Measurements from ENCODE around the gene FLT1. TPM values are rescaled to one million over a fixed set of nuclear protein-coding genes. Genes with fewer than 3 reads are reported as not detected.

Gene FLT1
- polyA plus RNA-seq, 2 of the 4 experiments (the other 2 are of a cell fraction) = not detected

DNA sequence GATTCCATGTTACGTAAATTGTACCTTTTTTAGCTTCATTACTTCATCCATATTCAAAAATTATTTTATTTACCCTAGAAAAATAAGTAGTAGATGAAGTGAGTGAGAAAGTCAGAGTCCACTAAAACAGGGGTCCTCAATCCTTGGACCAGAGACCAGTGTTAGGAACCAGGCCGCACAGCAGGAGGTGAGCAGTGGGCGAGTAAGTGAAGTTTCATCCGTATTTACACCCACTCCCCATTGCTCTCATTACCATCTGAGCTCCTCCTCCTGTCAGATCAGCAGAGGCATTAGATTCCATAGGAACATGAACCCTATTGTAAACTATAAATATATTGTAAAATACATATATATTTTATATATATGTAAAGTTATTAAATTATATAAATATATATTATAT is 237.6 kb downstream of the FLT1 start:
- POLR2A ChIA-PET = no interaction called here
- H3K4me2 ChIP-seq = no peak overlapping the region
- H3K4me3 ChIP-seq = no peak overlapping the region
- DNase-seq (ENCODE audit: low read depth in 1 of 2, low spot score in 1 of 2) (no peak), FAIRE-seq (no peak), ATAC-seq (no peak)
- no peak overlapping the region for H3K27ac ChIP-seq
- 92% methylated on average over 4 of the region's 4 CpGs for WGBS (ENCODE audit: missing lambda C conversion rate)
- CTCF ChIA-PET = no interaction called here
- H3K4me1 ChIP-seq = no peaks in the 10 kb centered on the region
- no peak for TF ChIP-seq RARB (CRISPR knock-in tag; IDR thresholded peaks at IDR 0.05)
- no peak for TF ChIP-seq SMC3 (IDR thresholded peaks at IDR 0.05)
- TF ChIP-seq ZC3H11A (IDR thresholded peaks at IDR 0.05) = no peak
- TF ChIP-seq ZNF302 (CRISPR knock-in tag; IDR thresholded peaks at IDR 0.05) = no peak
- no peak for TF ChIP-seq ESRRA (IDR thresholded peaks at IDR 0.05; ENCODE audit: borderline replicate concordance, low read length)
- TF ChIP-seq PHF8 (IDR thresholded peaks at IDR 0.05; ENCODE audit: borderline replicate concordance, low read depth) = no peak
- TF ChIP-seq MAZ (IDR thresholded peaks at IDR 0.05; ENCODE audit: borderline replicate concordance, low read depth, low read length) = no peak
- no peak for TF ChIP-seq CHD2 (IDR thresholded peaks at IDR 0.05; ENCODE audit: low read length, partially characterized antibody)
- no peak for TF ChIP-seq RCOR1 (IDR thresholded peaks at IDR 0.05; ENCODE audit: low read depth, low read length)
- TF ChIP-seq SREBF2 (IDR thresholded peaks at IDR 0.05) = no peak
- TF ChIP-seq TFCP2L1 (CRISPR knock-in tag; IDR thresholded peaks at IDR 0.05) = no peak
- no peak for TF ChIP-seq FOSB (CRISPR knock-in tag; IDR thresholded peaks at IDR 0.05)
- no peak for TF ChIP-seq ZFP36 (IDR thresholded peaks at IDR 0.05; ENCODE audit: borderline replicate concordance, partially characterized antibody)
- no peaks in the 10 kb centered on the region for H3K9me3 ChIP-seq

DNA sequence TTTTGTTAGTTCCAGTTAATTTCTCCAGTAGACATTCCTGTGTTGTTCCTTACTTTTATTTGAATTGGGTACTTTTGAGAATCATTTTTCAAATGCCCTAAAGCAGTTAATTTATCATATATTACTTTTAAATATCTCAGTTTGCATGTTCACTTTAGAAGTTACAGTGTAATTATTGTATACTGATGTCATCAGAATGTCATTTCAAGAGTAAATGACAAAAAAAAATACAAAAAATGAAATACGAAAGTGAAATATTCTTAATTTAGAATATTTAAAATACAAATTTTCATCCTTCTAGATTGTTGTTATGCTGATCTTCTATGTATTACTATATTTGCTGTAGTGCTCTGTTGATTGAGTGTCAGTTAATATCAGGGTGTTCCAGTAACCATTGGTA is 242.4 kb downstream of the FLT1 start:
- Histone ChIP-seq H3K4me1 (no peaks in the 10 kb centered on the region), H3K4me3 (no peak overlapping the region), H3K27ac (no peak overlapping the region), H3K9me3 (no peaks in the 10 kb centered on the region), H3K4me2 (no peak overlapping the region)
- TF ChIP-seq HES2 (IDR thresholded peaks at IDR 0.05) (no peak), BCL3 (IDR thresholded peaks at IDR 0.05) (no peak), FOSL2 (IDR thresholded peaks at IDR 0.05) (no peak), FOSL2 (CRISPR knock-in tag; IDR thresholded peaks at IDR 0.05) (no peak), SMC3 (IDR thresholded peaks at IDR 0.05) (no peak), RNF2 (IDR thresholded peaks at IDR 0.05; ENCODE audit: borderline replicate concordance, low read depth) (no peak), USF2 (IDR thresholded peaks at IDR 0.05) (no peak), HOXB5 (CRISPR knock-in tag; IDR thresholded peaks at IDR 0.05) (no peak), RAD21 (conservative IDR thresholded peaks at IDR 0.05 in 1 of 2, IDR thresholded peaks at IDR 0.05 in 1 of 2) (no peak), CBX2 (IDR thresholded peaks at IDR 0.05; ENCODE audit: borderline replicate concordance, low read depth) (no peak), RFX5 (IDR thresholded peaks at IDR 0.05) (no peak), SREBF2 (IDR thresholded peaks at IDR 0.05) (no peak)
- TF ChIP-seq, protein P1, sequence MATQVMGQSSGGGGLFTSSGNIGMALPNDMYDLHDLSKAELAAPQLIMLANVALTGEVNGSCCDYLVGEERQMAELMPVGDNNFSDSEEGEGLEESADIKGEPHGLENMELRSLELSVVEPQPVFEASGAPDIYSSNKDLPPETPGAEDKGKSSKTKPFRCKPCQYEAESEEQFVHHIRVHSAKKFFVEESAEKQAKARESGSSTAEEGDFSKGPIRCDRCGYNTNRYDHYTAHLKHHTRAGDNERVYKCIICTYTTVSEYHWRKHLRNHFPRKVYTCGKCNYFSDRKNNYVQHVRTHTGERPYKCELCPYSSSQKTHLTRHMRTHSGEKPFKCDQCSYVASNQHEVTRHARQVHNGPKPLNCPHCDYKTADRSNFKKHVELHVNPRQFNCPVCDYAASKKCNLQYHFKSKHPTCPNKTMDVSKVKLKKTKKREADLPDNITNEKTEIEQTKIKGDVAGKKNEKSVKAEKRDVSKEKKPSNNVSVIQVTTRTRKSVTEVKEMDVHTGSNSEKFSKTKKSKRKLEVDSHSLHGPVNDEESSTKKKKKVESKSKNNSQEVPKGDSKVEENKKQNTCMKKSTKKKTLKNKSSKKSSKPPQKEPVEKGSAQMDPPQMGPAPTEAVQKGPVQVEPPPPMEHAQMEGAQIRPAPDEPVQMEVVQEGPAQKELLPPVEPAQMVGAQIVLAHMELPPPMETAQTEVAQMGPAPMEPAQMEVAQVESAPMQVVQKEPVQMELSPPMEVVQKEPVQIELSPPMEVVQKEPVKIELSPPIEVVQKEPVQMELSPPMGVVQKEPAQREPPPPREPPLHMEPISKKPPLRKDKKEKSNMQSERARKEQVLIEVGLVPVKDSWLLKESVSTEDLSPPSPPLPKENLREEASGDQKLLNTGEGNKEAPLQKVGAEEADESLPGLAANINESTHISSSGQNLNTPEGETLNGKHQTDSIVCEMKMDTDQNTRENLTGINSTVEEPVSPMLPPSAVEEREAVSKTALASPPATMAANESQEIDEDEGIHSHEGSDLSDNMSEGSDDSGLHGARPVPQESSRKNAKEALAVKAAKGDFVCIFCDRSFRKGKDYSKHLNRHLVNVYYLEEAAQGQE (IDR thresholded peaks at IDR 0.05) = no peak
- TF ChIP-seq, protein P2, sequence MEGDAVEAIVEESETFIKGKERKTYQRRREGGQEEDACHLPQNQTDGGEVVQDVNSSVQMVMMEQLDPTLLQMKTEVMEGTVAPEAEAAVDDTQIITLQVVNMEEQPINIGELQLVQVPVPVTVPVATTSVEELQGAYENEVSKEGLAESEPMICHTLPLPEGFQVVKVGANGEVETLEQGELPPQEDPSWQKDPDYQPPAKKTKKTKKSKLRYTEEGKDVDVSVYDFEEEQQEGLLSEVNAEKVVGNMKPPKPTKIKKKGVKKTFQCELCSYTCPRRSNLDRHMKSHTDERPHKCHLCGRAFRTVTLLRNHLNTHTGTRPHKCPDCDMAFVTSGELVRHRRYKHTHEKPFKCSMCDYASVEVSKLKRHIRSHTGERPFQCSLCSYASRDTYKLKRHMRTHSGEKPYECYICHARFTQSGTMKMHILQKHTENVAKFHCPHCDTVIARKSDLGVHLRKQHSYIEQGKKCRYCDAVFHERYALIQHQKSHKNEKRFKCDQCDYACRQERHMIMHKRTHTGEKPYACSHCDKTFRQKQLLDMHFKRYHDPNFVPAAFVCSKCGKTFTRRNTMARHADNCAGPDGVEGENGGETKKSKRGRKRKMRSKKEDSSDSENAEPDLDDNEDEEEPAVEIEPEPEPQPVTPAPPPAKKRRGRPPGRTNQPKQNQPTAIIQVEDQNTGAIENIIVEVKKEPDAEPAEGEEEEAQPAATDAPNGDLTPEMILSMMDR (IDR thresholded peaks at IDR 0.05) = no peak
- 96% methylated on average over 1 of the region's 1 CpG for WGBS (ENCODE audit: missing lambda C conversion rate)
- DNase-seq (ENCODE audit: low read depth in 1 of 2, low spot score in 1 of 2) (no peak), FAIRE-seq (no peak), ATAC-seq (no peak)
- POLR2A ChIA-PET = no interaction called here
- CTCF ChIA-PET = no interaction called here

Measured in A549 (cell line).